ENCODE measurements around the gene KCNH8. TPM values are rescaled to one million over a fixed set of nuclear protein-coding genes. Genes with fewer than 3 reads are reported as not detected.

Gene KCNH8
- total and polyA plus RNA-seq, 4 donors = 0.02 to 0.08 (median 0.05) TPM; not detected in 1

DNA sequence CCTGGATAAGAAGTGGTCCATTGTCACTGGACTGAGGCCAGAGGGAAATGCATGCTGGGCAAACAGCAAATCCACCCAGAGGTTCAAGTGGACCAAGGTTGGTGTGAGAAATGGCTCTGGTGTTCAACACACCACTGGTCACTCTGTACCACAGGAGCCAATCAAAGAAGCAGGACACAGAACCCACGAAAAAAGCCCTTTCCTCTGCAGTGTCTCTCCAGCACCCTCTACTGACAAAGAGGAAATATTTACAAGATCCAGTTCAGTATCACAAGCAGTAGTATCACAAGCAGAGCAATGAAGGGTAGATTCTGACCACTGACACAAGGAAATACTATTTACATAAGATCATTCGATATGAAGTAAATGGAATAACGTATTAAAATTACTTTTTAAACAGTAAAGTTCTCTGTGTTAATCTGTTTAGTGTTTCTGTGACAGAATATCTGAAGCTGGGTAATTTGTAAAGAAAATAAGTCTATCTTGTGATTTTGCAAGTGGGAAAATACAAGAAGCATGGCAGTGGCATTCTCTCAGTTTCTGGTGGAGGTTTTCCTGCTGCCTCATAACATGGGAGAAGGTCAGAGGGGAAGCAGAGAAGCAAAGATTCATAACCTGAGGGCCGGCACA is 395.0 kb downstream of the KCNH8 start:
- Histone ChIP-seq H3K4me1 (ENCODE audit: control insufficient read depth in 4 of 4, insufficient read depth in 4 of 4, low read length in 3 of 4) (no peaks in the 10 kb centered on the region), H3K27ac (ENCODE audit: low read depth in 1 of 2, low read length in 2 of 2) (no peak overlapping the region), H3K36me3 (ENCODE audit: control insufficient read depth in 4 of 4, insufficient read depth in 3 of 4, low read depth in 1 of 4, low read length in 3 of 4) (no peaks in the 10 kb centered on the region), H3K9me3 (ENCODE audit: control insufficient read depth in 4 of 4, low read length in 3 of 4) (no peaks in the 10 kb centered on the region), H3K9ac (ENCODE audit: low read depth in 1 of 2, low read length in 2 of 2) (no peak overlapping the region), H3K27me3 (ENCODE audit: control insufficient read depth in 4 of 4, insufficient read depth in 4 of 4, low read length in 3 of 4) (no peaks in the 10 kb centered on the region), H3K4me3 (ENCODE audit: low read depth in 1 of 3, low read length in 3 of 3) (no peak overlapping the region)
- DNase-seq (ENCODE audit: low spot score) = no peak
- TF ChIP-seq ZBTB33 (IDR thresholded peaks at IDR 0.05) (no peak), RAD21 (IDR thresholded peaks at IDR 0.05) (peak; percentile 51 to 64)
- 25% methylated on average over 4 of the region's 4 CpGs for WGBS

DNA sequence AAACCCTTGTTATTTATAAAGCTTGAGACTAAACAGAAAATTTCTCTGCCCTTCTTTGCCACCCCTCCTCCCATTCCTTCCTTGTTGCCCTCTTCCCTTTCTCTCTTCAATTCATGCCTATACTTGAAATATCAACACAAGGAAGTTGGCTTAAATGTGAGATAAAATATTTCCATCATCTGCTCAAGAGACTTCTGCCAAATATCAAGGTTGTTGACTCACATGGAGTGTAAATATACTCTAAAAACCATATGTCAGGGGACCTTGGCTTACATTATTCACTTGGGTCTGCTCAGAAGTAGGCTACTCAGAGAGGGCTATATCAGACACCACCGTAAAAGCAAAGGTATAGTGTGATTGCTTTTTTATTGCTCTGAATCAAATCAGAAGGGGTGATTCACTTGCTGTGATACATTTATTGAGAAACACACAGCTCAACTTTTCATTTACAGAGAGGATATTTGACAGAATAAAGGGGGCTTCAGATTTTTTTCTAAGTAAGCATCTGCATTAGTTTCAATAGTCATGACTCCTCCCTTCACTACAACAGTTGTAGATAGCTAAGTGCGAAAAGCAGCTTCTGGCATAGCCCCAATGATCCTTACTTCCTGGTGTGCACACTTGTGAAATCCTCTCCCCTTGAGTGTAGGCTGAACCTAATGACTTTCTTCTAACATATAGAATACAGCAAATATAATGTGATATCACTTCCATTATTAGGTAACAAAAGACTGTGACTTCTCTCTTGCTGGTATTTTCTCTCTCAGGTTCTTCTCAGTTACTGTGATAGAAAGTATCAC is 399.6 kb downstream of the KCNH8 start:
- H3K4me1 ChIP-seq (ENCODE audit: control insufficient read depth in 4 of 4, insufficient read depth in 4 of 4, low read length in 3 of 4) = no peaks in the 10 kb centered on the region
- no peak for DNase-seq (ENCODE audit: low spot score)
- H3K36me3 ChIP-seq (ENCODE audit: control insufficient read depth in 4 of 4, insufficient read depth in 3 of 4, low read depth in 1 of 4, low read length in 3 of 4) = no peaks in the 10 kb centered on the region
- no peaks in the 10 kb centered on the region for H3K27me3 ChIP-seq (ENCODE audit: control insufficient read depth in 4 of 4, insufficient read depth in 4 of 4, low read length in 3 of 4)
- H3K9me3 ChIP-seq (ENCODE audit: control insufficient read depth in 4 of 4, low read length in 3 of 4) = no peaks in the 10 kb centered on the region
- H3K9ac ChIP-seq (ENCODE audit: low read depth in 1 of 2, low read length in 2 of 2) = no peak overlapping the region
- 66% methylated on average over 2 of the region's 2 CpGs for WGBS
- no peak for TF ChIP-seq EGR1 (IDR thresholded peaks at IDR 0.05; ENCODE audit: low read depth in 2 of 2)
- TF ChIP-seq CTCF (IDR thresholded peaks at IDR 0.05; ENCODE audit: low read depth, low read length, missing input control) = no peak
- no peak for TF ChIP-seq RXRA (IDR thresholded peaks at IDR 0.05)
- no peak for TF ChIP-seq HNF4G (IDR thresholded peaks at IDR 0.05)
- TF ChIP-seq, protein P1, sequence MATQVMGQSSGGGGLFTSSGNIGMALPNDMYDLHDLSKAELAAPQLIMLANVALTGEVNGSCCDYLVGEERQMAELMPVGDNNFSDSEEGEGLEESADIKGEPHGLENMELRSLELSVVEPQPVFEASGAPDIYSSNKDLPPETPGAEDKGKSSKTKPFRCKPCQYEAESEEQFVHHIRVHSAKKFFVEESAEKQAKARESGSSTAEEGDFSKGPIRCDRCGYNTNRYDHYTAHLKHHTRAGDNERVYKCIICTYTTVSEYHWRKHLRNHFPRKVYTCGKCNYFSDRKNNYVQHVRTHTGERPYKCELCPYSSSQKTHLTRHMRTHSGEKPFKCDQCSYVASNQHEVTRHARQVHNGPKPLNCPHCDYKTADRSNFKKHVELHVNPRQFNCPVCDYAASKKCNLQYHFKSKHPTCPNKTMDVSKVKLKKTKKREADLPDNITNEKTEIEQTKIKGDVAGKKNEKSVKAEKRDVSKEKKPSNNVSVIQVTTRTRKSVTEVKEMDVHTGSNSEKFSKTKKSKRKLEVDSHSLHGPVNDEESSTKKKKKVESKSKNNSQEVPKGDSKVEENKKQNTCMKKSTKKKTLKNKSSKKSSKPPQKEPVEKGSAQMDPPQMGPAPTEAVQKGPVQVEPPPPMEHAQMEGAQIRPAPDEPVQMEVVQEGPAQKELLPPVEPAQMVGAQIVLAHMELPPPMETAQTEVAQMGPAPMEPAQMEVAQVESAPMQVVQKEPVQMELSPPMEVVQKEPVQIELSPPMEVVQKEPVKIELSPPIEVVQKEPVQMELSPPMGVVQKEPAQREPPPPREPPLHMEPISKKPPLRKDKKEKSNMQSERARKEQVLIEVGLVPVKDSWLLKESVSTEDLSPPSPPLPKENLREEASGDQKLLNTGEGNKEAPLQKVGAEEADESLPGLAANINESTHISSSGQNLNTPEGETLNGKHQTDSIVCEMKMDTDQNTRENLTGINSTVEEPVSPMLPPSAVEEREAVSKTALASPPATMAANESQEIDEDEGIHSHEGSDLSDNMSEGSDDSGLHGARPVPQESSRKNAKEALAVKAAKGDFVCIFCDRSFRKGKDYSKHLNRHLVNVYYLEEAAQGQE (IDR thresholded peaks at IDR 0.05) = no peak
- TF ChIP-seq ZBTB33 (IDR thresholded peaks at IDR 0.05) = no peak
- no peak for TF ChIP-seq FOXA1 (IDR thresholded peaks at IDR 0.05)
- TF ChIP-seq TAF1 (conservative IDR thresholded peaks at IDR 0.05) = no peak
- TF ChIP-seq NR2F2 (IDR thresholded peaks at IDR 0.05) = no peak
- no peak for TF ChIP-seq RAD21 (IDR thresholded peaks at IDR 0.05)
- TF ChIP-seq YY1 (IDR thresholded peaks at IDR 0.05) = no peak
- TF ChIP-seq SP1 (IDR thresholded peaks at IDR 0.05) = no peak
- TF ChIP-seq GABPA (IDR thresholded peaks at IDR 0.05 in 1 of 2, conservative IDR thresholded peaks at IDR 0.05 in 1 of 2) = no peak
- TF ChIP-seq, protein P2, sequence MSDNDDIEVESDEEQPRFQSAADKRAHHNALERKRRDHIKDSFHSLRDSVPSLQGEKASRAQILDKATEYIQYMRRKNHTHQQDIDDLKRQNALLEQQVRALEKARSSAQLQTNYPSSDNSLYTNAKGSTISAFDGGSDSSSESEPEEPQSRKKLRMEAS (IDR thresholded peaks at IDR 0.05) = no peak
- no peak for TF ChIP-seq FOXA2 (IDR thresholded peaks at IDR 0.05)
- TF ChIP-seq ATF3 (IDR thresholded peaks at IDR 0.05) = no peak
- no peak for TF ChIP-seq HNF4A (conservative IDR thresholded peaks at IDR 0.05)
- no peak overlapping the region for H3K27ac ChIP-seq (ENCODE audit: low read depth in 1 of 2, low read length in 2 of 2)
- H3K4me3 ChIP-seq (ENCODE audit: low read depth in 1 of 3, low read length in 3 of 3) = no peak overlapping the region
